Measurements from ENCODE around the gene IL16. TPM values are rescaled to one million over a fixed set of nuclear protein-coding genes. Genes with fewer than 3 reads are reported as not detected.

IL16 gene
- total RNA-seq, 4 donors from 2014 or later: 28.1 to 40.8 (median 37.1) TPM

- TF ChIP-seq CTCF (IDR thresholded peaks at IDR 0.05; ENCODE audit: low read depth): no peak
Measured at GRCh38 chr15:81297147-81297572, 100.5 kb downstream of the IL16 start.

GRCh38 chr15:81297603-81298575 is 101.2 kb downstream of the IL16 start:
- TF ChIP-seq CTCF (IDR thresholded peaks at IDR 0.05; ENCODE audit: low read depth): no peak

- no peak for TF ChIP-seq CTCF (IDR thresholded peaks at IDR 0.05; ENCODE audit: low read depth)
Measured at GRCh38 chr15:81298611-81299010, 101.9 kb downstream of the IL16 start.

GRCh38 chr15:81299156-81299555 is 102.5 kb downstream of the IL16 start:
- TF ChIP-seq CTCF (IDR thresholded peaks at IDR 0.05; ENCODE audit: low read depth): no peak

- TF ChIP-seq CTCF (IDR thresholded peaks at IDR 0.05; ENCODE audit: low read depth): no peak
Measured at GRCh38 chr15:81299630-81300273, 103.1 kb downstream of the IL16 start.

- no peak for TF ChIP-seq CTCF (IDR thresholded peaks at IDR 0.05; ENCODE audit: low read depth)
Measured at GRCh38 chr15:81301385-81301784, 104.7 kb downstream of the IL16 start.

- no peak for TF ChIP-seq CTCF (IDR thresholded peaks at IDR 0.05; ENCODE audit: low read depth)
Measured at GRCh38 chr15:81301815-81302399, 105.2 kb downstream of the IL16 start.
